OCI-LY1 (cell line): Measurements from ENCODE around the gene GCLC.

Source experiments
- EZH2 ChIP-seq: fragments of 200-600 bp; sonication (generic), shearing (Covaris generic); IDR thresholded peaks from 2 replicates; pipeline ENCODE4 v1.8.0; 2017; ENCODE audit warnings: borderline replicate concordance, mixed run types, mild to moderate bottlenecking, antibody characterized with exemption, low read length, moderate library complexity, mixed read lengths
- TF ChIP-seq, protein P1 (sequence below): fragments of 200-600 bp; sonication (generic), shearing (Covaris generic); IDR thresholded peaks from 2 replicates; pipeline ENCODE4 v1.5.1; 2017; ENCODE audit warnings: mild to moderate bottlenecking, antibody characterized with exemption, low read length, moderate library complexity, mixed read lengths

DNA sequence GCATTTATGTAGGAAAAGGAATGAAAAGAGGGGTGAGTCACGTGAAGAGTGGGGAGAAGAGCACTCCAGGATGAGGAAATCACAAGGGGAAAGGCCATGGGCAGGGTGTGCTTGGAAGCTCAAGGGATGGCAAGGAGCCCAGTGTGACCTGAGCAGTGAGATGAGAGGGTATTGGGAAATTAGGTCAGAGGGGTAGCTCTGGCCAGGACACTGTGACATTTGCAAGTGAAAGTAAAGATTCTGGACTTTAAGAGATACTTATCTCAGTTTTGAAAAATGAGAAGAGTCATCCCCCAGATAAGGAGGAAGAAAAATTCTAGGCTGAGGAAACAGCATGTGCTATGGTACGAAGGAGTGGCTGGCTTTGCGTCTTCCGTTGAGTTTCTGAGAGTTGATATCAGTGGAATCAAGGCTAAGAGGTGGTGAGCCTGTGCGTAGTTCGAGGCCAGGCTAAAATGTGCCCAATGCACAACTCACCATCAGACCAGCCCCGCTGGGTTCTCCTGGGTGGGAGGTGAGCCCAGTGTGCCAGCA is 79.9 kb downstream of the GCLC start:
- TF ChIP-seq, protein P1, sequence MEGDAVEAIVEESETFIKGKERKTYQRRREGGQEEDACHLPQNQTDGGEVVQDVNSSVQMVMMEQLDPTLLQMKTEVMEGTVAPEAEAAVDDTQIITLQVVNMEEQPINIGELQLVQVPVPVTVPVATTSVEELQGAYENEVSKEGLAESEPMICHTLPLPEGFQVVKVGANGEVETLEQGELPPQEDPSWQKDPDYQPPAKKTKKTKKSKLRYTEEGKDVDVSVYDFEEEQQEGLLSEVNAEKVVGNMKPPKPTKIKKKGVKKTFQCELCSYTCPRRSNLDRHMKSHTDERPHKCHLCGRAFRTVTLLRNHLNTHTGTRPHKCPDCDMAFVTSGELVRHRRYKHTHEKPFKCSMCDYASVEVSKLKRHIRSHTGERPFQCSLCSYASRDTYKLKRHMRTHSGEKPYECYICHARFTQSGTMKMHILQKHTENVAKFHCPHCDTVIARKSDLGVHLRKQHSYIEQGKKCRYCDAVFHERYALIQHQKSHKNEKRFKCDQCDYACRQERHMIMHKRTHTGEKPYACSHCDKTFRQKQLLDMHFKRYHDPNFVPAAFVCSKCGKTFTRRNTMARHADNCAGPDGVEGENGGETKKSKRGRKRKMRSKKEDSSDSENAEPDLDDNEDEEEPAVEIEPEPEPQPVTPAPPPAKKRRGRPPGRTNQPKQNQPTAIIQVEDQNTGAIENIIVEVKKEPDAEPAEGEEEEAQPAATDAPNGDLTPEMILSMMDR: no peak
- no peak for TF ChIP-seq EZH2
